ENCODE data around the gene MAP3K7. TPM values are rescaled to one million over a fixed set of nuclear protein-coding genes. Genes with fewer than 3 reads are reported as not detected.
A peak's percentile ranks its signal among the peaks of the same experiment; 100 is the strongest.

The MAP3K7 gene
- total and polyA plus RNA-seq, 2 of the 8 experiments (the other 6 are each of a cell fraction or from before 2014, with no cell fraction given), result 27.3 to 34.8 TPM

DNA sequence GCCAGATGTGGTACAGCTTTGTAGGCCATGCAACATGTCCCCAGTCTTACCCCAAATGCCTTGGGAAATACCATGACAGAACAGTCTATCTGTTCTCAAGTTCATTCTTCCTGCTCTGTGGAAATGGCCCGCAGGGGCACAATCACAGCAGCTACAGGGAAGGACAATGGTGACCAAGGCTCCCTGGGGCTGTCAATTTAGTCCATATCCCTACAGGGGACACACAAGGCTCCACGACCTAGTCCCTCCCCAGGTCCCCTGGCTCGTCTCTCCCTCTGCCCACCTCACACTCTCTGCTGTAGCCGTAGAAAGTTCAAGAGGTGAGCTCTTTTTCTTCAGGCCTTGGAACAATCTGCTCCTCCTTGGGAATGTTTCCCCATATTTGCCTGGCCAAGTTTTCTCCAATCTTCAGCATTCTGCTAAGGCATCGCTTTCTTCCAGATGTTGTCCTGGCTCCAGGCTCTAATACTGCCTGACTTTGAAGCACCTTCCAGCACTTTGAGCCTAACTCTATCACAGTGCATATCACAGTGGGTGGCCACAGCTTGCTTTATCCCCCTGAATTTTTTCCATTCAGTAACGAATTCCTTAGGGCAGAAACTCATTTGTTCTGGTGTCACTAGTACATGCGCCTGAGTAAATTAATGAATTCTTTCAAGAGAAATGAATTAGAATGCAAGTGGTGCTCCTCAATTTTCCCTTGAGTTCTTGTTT is 92.6 kb downstream of the MAP3K7 start (continued):
- TF ChIP-seq JUND (IDR thresholded peaks at IDR 0.05; ENCODE audit: low read length) (no peak), FOSL1 (IDR thresholded peaks at IDR 0.05; ENCODE audit: insufficient read depth, low read depth, low read length) (no peak), SRF (IDR thresholded peaks at IDR 0.05; ENCODE audit: low read depth, low read length) (no peak), KDM5A (IDR thresholded peaks at IDR 0.05; ENCODE audit: low read length) (no peak), HDAC2 (IDR thresholded peaks at IDR 0.05; ENCODE audit: borderline replicate concordance in 1 of 2, low read depth in 2 of 2, low read length in 2 of 2) (peak in 1 of 2 experiments; percentile 96; a peak in 3 of 4 replicates), TCF12 (IDR thresholded peaks at IDR 0.05; ENCODE audit: low read depth, low read length) (peak; percentile 62; the same call in 1 of the 2 replicates), TAF1 (IDR thresholded peaks at IDR 0.05; ENCODE audit: low read depth, low read length) (no peak), SP4 (IDR thresholded peaks at IDR 0.05; ENCODE audit: low read length) (no peak), TBP (IDR thresholded peaks at IDR 0.05; ENCODE audit: low read depth, low read length) (no peak), SIX5 (IDR thresholded peaks at IDR 0.05; ENCODE audit: low read depth, low read length) (no peak), E2F6 (IDR thresholded peaks at IDR 0.05) (no peak)

All from H1 (cell line).